ENCODE data around the gene RCBTB1. TPM values are rescaled to one million over a fixed set of nuclear protein-coding genes. Genes with fewer than 3 reads are reported as not detected.

RCBTB1 gene
- total and polyA plus RNA-seq, 5 donors from 2014 or later = 13.1 to 46.0 (median 17.3) TPM

- Histone ChIP-seq H3K36me3 (ENCODE audit: control insufficient read depth, insufficient read depth, low read length) (peaks cover 33% of the 10 kb centered on the region), H3K4me1 (ENCODE audit: control insufficient read depth, insufficient read depth, low read length, poor library complexity, severe bottlenecking) (no peaks in the 10 kb centered on the region), H3K4me3 (ENCODE audit: low read depth, low read length) (no peak overlapping the region), H3K27ac (ENCODE audit: insufficient read depth, low read length, poor library complexity, severe bottlenecking) (no peak overlapping the region), H3K9me3 (ENCODE audit: control insufficient read depth in 2 of 2, low read length in 2 of 2) (no peaks in the 10 kb centered on the region), H3K27me3 (ENCODE audit: control insufficient read depth, insufficient read depth, low read length) (no peaks in the 10 kb centered on the region)
- Mint-ChIP-seq H3K4me1 (peaks cover 8 to 28% (median 14%) of the 10 kb centered on the region in 4 donors), H3K4me3 (no peak overlapping the region), H3K27me3 (no peaks in the 10 kb centered on the region), H3K9me3 (no peaks in the 10 kb centered on the region), H3K27ac (no peak overlapping the region), H3K36me3 (peaks cover 54% of the 10 kb centered on the region)
- no peak for ATAC-seq (ENCODE audit: low read depth in 2 of 2)
- DNase-seq = no peak
Measured at GRCh38 chr13:49563516-49563915, 21.8 kb downstream of the RCBTB1 start.

GRCh38 chr13:49561062-49561410, 24.3 kb downstream of the RCBTB1 start:
- no peaks in the 10 kb centered on the region for H3K9me3 Mint-ChIP-seq
- H3K27ac Mint-ChIP-seq = peak overlapping the region in 1 of 3 donors; percentile 70
- no peak overlapping the region for H3K4me3 ChIP-seq (ENCODE audit: low read depth, low read length)

GRCh38 chr13:49560270-49561061, 24.9 kb downstream of the RCBTB1 start:
- DNase-seq (no peak), ATAC-seq (ENCODE audit: low read depth in 2 of 2) (peak in 1 of 2 donors; percentile 45)
- peaks cover 6 to 17% (median 14%) of the 10 kb centered on the region in 4 donors for H3K4me1 Mint-ChIP-seq
- H3K4me3 ChIP-seq (ENCODE audit: low read depth, low read length) = no peak overlapping the region
- no peaks in the 10 kb centered on the region for H3K27me3 ChIP-seq (ENCODE audit: control insufficient read depth, insufficient read depth, low read length)
- H3K27ac Mint-ChIP-seq = peak overlapping the region in 1 of 3 donors; percentile 70
- no peaks in the 10 kb centered on the region for H3K4me1 ChIP-seq (ENCODE audit: control insufficient read depth, insufficient read depth, low read length, poor library complexity, severe bottlenecking)
- H3K36me3 Mint-ChIP-seq = peaks cover 51% of the 10 kb centered on the region
- H3K9me3 ChIP-seq (ENCODE audit: control insufficient read depth in 2 of 2, low read length in 2 of 2) = no peaks in the 10 kb centered on the region
- H3K4me3 Mint-ChIP-seq = no peak overlapping the region
- no peaks in the 10 kb centered on the region for H3K9me3 Mint-ChIP-seq
- H3K36me3 ChIP-seq (ENCODE audit: control insufficient read depth, insufficient read depth, low read length) = peaks cover 36% of the 10 kb centered on the region
- H3K27ac ChIP-seq (ENCODE audit: insufficient read depth, low read length, poor library complexity, severe bottlenecking) = no peak overlapping the region
- H3K27me3 Mint-ChIP-seq = no peaks in the 10 kb centered on the region

More at GRCh38 chr13:49561062-49561410, 24.3 kb downstream of the RCBTB1 start:
- no peak overlapping the region for H3K27ac ChIP-seq (ENCODE audit: insufficient read depth, low read length, poor library complexity, severe bottlenecking)
- Mint-ChIP-seq H3K4me3 (no peak overlapping the region), H3K4me1 (peaks cover 6 to 17% (median 14%) of the 10 kb centered on the region in 4 donors), H3K27me3 (no peaks in the 10 kb centered on the region), H3K36me3 (peaks cover 48% of the 10 kb centered on the region)
- ATAC-seq (ENCODE audit: low read depth in 2 of 2) (no peak), DNase-seq (no peak)
- peaks cover 35% of the 10 kb centered on the region for H3K36me3 ChIP-seq (ENCODE audit: control insufficient read depth, insufficient read depth, low read length)
- H3K27me3 ChIP-seq (ENCODE audit: control insufficient read depth, insufficient read depth, low read length) = no peaks in the 10 kb centered on the region
- no peaks in the 10 kb centered on the region for H3K4me1 ChIP-seq (ENCODE audit: control insufficient read depth, insufficient read depth, low read length, poor library complexity, severe bottlenecking)
- H3K9me3 ChIP-seq (ENCODE audit: control insufficient read depth in 2 of 2, low read length in 2 of 2) = no peaks in the 10 kb centered on the region

GRCh38 chr13:49559006-49559405, 26.4 kb downstream of the RCBTB1 start:
- H3K9me3 Mint-ChIP-seq = no peaks in the 10 kb centered on the region
- ATAC-seq (ENCODE audit: low read depth in 2 of 2) = no peak
- peaks cover 6 to 17% (median 14%) of the 10 kb centered on the region in 4 donors for H3K4me1 Mint-ChIP-seq
- Histone ChIP-seq H3K27ac (ENCODE audit: insufficient read depth, low read length, poor library complexity, severe bottlenecking) (no peak overlapping the region), H3K27me3 (ENCODE audit: control insufficient read depth, insufficient read depth, low read length) (no peaks in the 10 kb centered on the region), H3K4me3 (ENCODE audit: low read depth, low read length) (no peak overlapping the region), H3K4me1 (ENCODE audit: control insufficient read depth, insufficient read depth, low read length, poor library complexity, severe bottlenecking) (no peaks in the 10 kb centered on the region), H3K9me3 (ENCODE audit: control insufficient read depth in 2 of 2, low read length in 2 of 2) (no peaks in the 10 kb centered on the region), H3K36me3 (ENCODE audit: control insufficient read depth, insufficient read depth, low read length) (peaks cover 39% of the 10 kb centered on the region)
- peaks cover 59% of the 10 kb centered on the region for H3K36me3 Mint-ChIP-seq
- H3K4me3 Mint-ChIP-seq = no peak overlapping the region
- no peak for DNase-seq
- no peak overlapping the region for H3K27ac Mint-ChIP-seq
- no peaks in the 10 kb centered on the region for H3K27me3 Mint-ChIP-seq

- no peak overlapping the region for H3K27ac ChIP-seq (ENCODE audit: insufficient read depth, low read length, poor library complexity, severe bottlenecking)
- DNase-seq (no peak), ATAC-seq (ENCODE audit: low read depth in 2 of 2) (no peak)
- no peak overlapping the region for H3K4me3 Mint-ChIP-seq
- H3K36me3 ChIP-seq (ENCODE audit: control insufficient read depth, insufficient read depth, low read length) = peaks cover 54% of the 10 kb centered on the region
- H3K27me3 Mint-ChIP-seq = no peaks in the 10 kb centered on the region
- no peaks in the 10 kb centered on the region for H3K27me3 ChIP-seq (ENCODE audit: control insufficient read depth, insufficient read depth, low read length)
- H3K4me1 Mint-ChIP-seq = peaks cover 0 to 4% (median 3%) of the 10 kb centered on the region in 4 donors
- no peak overlapping the region for H3K27ac Mint-ChIP-seq
- H3K4me1 ChIP-seq (ENCODE audit: control insufficient read depth, insufficient read depth, low read length, poor library complexity, severe bottlenecking) = no peaks in the 10 kb centered on the region
- H3K36me3 Mint-ChIP-seq = peaks cover 60% of the 10 kb centered on the region
- H3K4me3 ChIP-seq (ENCODE audit: low read depth, low read length) = no peak overlapping the region
- no peaks in the 10 kb centered on the region for H3K9me3 ChIP-seq (ENCODE audit: control insufficient read depth in 2 of 2, low read length in 2 of 2)
- no peaks in the 10 kb centered on the region for H3K9me3 Mint-ChIP-seq
Measured at GRCh38 chr13:49554387-49554786, 31.0 kb downstream of the RCBTB1 start.

GRCh38 chr13:49553888-49554287, 31.5 kb downstream of the RCBTB1 start:
- no peak overlapping the region for H3K4me3 ChIP-seq (ENCODE audit: low read depth, low read length)
- Mint-ChIP-seq H3K9me3 (no peaks in the 10 kb centered on the region), H3K4me3 (no peak overlapping the region), H3K27ac (no peak overlapping the region), H3K27me3 (no peaks in the 10 kb centered on the region), H3K36me3 (peaks cover 60% of the 10 kb centered on the region), H3K4me1 (peaks cover 0 to 4% (median 3%) of the 10 kb centered on the region in 4 donors)
- no peaks in the 10 kb centered on the region for H3K4me1 ChIP-seq (ENCODE audit: control insufficient read depth, insufficient read depth, low read length, poor library complexity, severe bottlenecking)
- H3K27me3 ChIP-seq (ENCODE audit: control insufficient read depth, insufficient read depth, low read length) = no peaks in the 10 kb centered on the region
- peaks cover 53% of the 10 kb centered on the region for H3K36me3 ChIP-seq (ENCODE audit: control insufficient read depth, insufficient read depth, low read length)
- ATAC-seq (ENCODE audit: low read depth in 2 of 2) (no peak), DNase-seq (no peak)
- no peak overlapping the region for H3K27ac ChIP-seq (ENCODE audit: insufficient read depth, low read length, poor library complexity, severe bottlenecking)
- H3K9me3 ChIP-seq (ENCODE audit: control insufficient read depth in 2 of 2, low read length in 2 of 2) = no peaks in the 10 kb centered on the region

GRCh38 chr13:49550942-49551644, 34.3 kb downstream of the RCBTB1 start:
- ATAC-seq (ENCODE audit: low read depth in 2 of 2) = no peak
- Mint-ChIP-seq H3K27me3 (no peaks in the 10 kb centered on the region), H3K4me1 (peaks cover 0 to 7% (median under 1%) of the 10 kb centered on the region in 4 donors), H3K36me3 (peaks cover 66% of the 10 kb centered on the region), H3K9me3 (no peaks in the 10 kb centered on the region), H3K27ac (peak overlapping the region in 1 of 3 donors; percentile 56), H3K4me3 (no peak overlapping the region)
- no peak overlapping the region for H3K27ac ChIP-seq (ENCODE audit: insufficient read depth, low read length, poor library complexity, severe bottlenecking)
- no peaks in the 10 kb centered on the region for H3K4me1 ChIP-seq (ENCODE audit: control insufficient read depth, insufficient read depth, low read length, poor library complexity, severe bottlenecking)
- H3K4me3 ChIP-seq (ENCODE audit: low read depth, low read length) = no peak overlapping the region
- DNase-seq = no peak
- H3K9me3 ChIP-seq (ENCODE audit: control insufficient read depth in 2 of 2, low read length in 2 of 2) = no peaks in the 10 kb centered on the region
- no peaks in the 10 kb centered on the region for H3K27me3 ChIP-seq (ENCODE audit: control insufficient read depth, insufficient read depth, low read length)
- H3K36me3 ChIP-seq (ENCODE audit: control insufficient read depth, insufficient read depth, low read length) = peaks cover 56% of the 10 kb centered on the region

All from CD4-positive, CD25-positive, alpha-beta regulatory T cell (primary cell).